ENCODE results near the gene CLOCK.
A peak's percentile ranks its signal among the peaks of the same experiment; 100 is the strongest.

- no peak for TF ChIP-seq BACH1 (IDR thresholded peaks at IDR 0.05; ENCODE audit: borderline replicate concordance)
- TF ChIP-seq, protein P1, sequence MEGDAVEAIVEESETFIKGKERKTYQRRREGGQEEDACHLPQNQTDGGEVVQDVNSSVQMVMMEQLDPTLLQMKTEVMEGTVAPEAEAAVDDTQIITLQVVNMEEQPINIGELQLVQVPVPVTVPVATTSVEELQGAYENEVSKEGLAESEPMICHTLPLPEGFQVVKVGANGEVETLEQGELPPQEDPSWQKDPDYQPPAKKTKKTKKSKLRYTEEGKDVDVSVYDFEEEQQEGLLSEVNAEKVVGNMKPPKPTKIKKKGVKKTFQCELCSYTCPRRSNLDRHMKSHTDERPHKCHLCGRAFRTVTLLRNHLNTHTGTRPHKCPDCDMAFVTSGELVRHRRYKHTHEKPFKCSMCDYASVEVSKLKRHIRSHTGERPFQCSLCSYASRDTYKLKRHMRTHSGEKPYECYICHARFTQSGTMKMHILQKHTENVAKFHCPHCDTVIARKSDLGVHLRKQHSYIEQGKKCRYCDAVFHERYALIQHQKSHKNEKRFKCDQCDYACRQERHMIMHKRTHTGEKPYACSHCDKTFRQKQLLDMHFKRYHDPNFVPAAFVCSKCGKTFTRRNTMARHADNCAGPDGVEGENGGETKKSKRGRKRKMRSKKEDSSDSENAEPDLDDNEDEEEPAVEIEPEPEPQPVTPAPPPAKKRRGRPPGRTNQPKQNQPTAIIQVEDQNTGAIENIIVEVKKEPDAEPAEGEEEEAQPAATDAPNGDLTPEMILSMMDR (IDR thresholded peaks at IDR 0.05 in 2 of 3, conservative IDR thresholded peaks at IDR 0.05 in 1 of 3; ENCODE audit: control insufficient read depth in 2 of 3, extremely low read depth in 1 of 3, insufficient read depth in 1 of 3, low read depth in 3 of 3, low read length in 3 of 3): peak in 2 of 3 experiments; percentile 10 to 17; a peak in 1 of 6 replicates
- no peak for TF ChIP-seq EZH2 (IDR thresholded peaks at IDR 0.05; ENCODE audit: borderline replicate concordance, control insufficient read depth, low read depth, low read length)
- TF ChIP-seq, protein P2, sequence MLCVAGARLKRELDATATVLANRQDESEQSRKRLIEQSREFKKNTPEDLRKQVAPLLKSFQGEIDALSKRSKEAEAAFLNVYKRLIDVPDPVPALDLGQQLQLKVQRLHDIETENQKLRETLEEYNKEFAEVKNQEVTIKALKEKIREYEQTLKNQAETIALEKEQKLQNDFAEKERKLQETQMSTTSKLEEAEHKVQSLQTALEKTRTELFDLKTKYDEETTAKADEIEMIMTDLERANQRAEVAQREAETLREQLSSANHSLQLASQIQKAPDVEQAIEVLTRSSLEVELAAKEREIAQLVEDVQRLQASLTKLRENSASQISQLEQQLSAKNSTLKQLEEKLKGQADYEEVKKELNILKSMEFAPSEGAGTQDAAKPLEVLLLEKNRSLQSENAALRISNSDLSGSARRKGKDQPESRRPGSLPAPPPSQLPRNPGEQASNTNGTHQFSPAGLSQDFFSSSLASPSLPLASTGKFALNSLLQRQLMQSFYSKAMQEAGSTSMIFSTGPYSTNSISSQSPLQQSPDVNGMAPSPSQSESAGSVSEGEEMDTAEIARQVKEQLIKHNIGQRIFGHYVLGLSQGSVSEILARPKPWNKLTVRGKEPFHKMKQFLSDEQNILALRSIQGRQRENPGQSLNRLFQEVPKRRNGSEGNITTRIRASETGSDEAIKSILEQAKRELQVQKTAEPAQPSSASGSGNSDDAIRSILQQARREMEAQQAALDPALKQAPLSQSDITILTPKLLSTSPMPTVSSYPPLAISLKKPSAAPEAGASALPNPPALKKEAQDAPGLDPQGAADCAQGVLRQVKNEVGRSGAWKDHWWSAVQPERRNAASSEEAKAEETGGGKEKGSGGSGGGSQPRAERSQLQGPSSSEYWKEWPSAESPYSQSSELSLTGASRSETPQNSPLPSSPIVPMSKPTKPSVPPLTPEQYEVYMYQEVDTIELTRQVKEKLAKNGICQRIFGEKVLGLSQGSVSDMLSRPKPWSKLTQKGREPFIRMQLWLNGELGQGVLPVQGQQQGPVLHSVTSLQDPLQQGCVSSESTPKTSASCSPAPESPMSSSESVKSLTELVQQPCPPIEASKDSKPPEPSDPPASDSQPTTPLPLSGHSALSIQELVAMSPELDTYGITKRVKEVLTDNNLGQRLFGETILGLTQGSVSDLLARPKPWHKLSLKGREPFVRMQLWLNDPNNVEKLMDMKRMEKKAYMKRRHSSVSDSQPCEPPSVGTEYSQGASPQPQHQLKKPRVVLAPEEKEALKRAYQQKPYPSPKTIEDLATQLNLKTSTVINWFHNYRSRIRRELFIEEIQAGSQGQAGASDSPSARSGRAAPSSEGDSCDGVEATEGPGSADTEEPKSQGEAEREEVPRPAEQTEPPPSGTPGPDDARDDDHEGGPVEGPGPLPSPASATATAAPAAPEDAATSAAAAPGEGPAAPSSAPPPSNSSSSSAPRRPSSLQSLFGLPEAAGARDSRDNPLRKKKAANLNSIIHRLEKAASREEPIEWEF (IDR thresholded peaks at IDR 0.05; ENCODE audit: insufficient replicate concordance, low read depth, low read length): no peak
- no peak for TF ChIP-seq ZSCAN29 (IDR thresholded peaks at IDR 0.05)
- no peak for TF ChIP-seq CBX5 (IDR thresholded peaks at IDR 0.05; ENCODE audit: low read depth)
- no peak for TF ChIP-seq ZBTB11 (CRISPR knock-in tag; IDR thresholded peaks at IDR 0.05)
- no peak for TF ChIP-seq EGR1 (IDR thresholded peaks at IDR 0.05; ENCODE audit: borderline replicate concordance in 1 of 2, low read depth in 2 of 2, low read length in 2 of 2)
- no peak for TF ChIP-seq PML (IDR thresholded peaks at IDR 0.05; ENCODE audit: low read length)
- TF ChIP-seq, protein P3, sequence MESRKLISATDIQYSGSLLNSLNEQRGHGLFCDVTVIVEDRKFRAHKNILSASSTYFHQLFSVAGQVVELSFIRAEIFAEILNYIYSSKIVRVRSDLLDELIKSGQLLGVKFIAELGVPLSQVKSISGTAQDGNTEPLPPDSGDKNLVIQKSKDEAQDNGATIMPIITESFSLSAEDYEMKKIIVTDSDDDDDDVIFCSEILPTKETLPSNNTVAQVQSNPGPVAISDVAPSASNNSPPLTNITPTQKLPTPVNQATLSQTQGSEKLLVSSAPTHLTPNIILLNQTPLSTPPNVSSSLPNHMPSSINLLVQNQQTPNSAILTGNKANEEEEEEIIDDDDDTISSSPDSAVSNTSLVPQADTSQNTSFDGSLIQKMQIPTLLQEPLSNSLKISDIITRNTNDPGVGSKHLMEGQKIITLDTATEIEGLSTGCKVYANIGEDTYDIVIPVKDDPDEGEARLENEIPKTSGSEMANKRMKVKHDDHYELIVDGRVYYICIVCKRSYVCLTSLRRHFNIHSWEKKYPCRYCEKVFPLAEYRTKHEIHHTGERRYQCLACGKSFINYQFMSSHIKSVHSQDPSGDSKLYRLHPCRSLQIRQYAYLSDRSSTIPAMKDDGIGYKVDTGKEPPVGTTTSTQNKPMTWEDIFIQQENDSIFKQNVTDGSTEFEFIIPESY (IDR thresholded peaks at IDR 0.05): no peak
- TF ChIP-seq POLR2A (IDR thresholded peaks at IDR 0.05; ENCODE audit: low read depth, low read length): no peak
- TF ChIP-seq CEBPB (IDR thresholded peaks at IDR 0.05; ENCODE audit: borderline replicate concordance in 1 of 2, low read depth in 2 of 2, low read length in 2 of 2): no peak
These were observed 111.4 kb downstream of the CLOCK start for GRCh38 chr4:55435141-55435841.
